ENCODE measurements around the gene RUNX2.

GRCh38 chr6:45467853-45468252 is 139.7 kb downstream of the RUNX2 start:
- TF ChIP-seq, protein P1, sequence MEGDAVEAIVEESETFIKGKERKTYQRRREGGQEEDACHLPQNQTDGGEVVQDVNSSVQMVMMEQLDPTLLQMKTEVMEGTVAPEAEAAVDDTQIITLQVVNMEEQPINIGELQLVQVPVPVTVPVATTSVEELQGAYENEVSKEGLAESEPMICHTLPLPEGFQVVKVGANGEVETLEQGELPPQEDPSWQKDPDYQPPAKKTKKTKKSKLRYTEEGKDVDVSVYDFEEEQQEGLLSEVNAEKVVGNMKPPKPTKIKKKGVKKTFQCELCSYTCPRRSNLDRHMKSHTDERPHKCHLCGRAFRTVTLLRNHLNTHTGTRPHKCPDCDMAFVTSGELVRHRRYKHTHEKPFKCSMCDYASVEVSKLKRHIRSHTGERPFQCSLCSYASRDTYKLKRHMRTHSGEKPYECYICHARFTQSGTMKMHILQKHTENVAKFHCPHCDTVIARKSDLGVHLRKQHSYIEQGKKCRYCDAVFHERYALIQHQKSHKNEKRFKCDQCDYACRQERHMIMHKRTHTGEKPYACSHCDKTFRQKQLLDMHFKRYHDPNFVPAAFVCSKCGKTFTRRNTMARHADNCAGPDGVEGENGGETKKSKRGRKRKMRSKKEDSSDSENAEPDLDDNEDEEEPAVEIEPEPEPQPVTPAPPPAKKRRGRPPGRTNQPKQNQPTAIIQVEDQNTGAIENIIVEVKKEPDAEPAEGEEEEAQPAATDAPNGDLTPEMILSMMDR (IDR thresholded peaks at IDR 0.05), result no peak
- no peak for TF ChIP-seq POLR2A (IDR thresholded peaks at IDR 0.05)
